GM23248 (cell line): ENCODE data around the gene GPSM1. TPM values are rescaled to one million over a fixed set of nuclear protein-coding genes. Genes with fewer than 3 reads are reported as not detected.

Experiments used
- DNase-seq: peaks from one replicate; pipeline ENCODE4 v3.0.0-alpha.2; 2015
- H2AFZ ChIP-seq: fragments of 200-600 bp; sonication (generic); 2 replicates; pipeline ENCODE4 v1.6.1; 2016; ENCODE audit warnings: antibody characterized with exemption
- H3F3A ChIP-seq: fragments of 200-600 bp; sonication (generic); 2 replicates; pipeline ENCODE4 v1.6.1; 2016; ENCODE audit warnings: mild to moderate bottlenecking, antibody characterized with exemption, mixed run types; ENCODE audit not compliant: insufficient read depth
- H3K27ac ChIP-seq: fragments of 200-600 bp; sonication (generic); 2 replicates; pipeline ENCODE4 v1.5.1; 2016; ENCODE audit warnings: mild to moderate bottlenecking
- H3K27me3 ChIP-seq: fragments of 200-600 bp; sonication (generic); replicated peaks from 2 replicates; pipeline ENCODE4 v1.6.1; 2016; ENCODE audit warnings: mild to moderate bottlenecking; ENCODE audit not compliant: insufficient read depth
- H3K36me3 ChIP-seq: fragments of 200-600 bp; sonication (generic); 2 replicates; pipeline ENCODE4 v1.6.1; 2016; ENCODE audit warnings: low read depth, mild to moderate bottlenecking
- H3K4me1 ChIP-seq: fragments of 200-600 bp; sonication (generic); 2 replicates; pipeline ENCODE4 v1.6.1; 2016; ENCODE audit warnings: mild to moderate bottlenecking; ENCODE audit not compliant: insufficient read depth
- H3K4me2 ChIP-seq: fragments of 200-600 bp; sonication (generic); one replicate; pipeline ENCODE4 v1.6.1; 2016; ENCODE audit warnings: mild to moderate bottlenecking; ENCODE audit not compliant: unreplicated experiment
- H3K4me3 ChIP-seq: fragments of 200-600 bp; sonication (generic); 2 replicates; pipeline ENCODE4 v1.5.1; 2016; ENCODE audit warnings: mild to moderate bottlenecking
- H3K79me2 ChIP-seq: fragments of 200-600 bp; sonication (generic); 2 replicates; pipeline ENCODE4 v1.6.1; 2016; ENCODE audit warnings: mild to moderate bottlenecking; ENCODE audit not compliant: insufficient read depth
- H3K9ac ChIP-seq: fragments of 200-600 bp; sonication (generic); 2 replicates; pipeline ENCODE4 v1.6.1; 2016; ENCODE audit warnings: mild to moderate bottlenecking
- H3K9me2 ChIP-seq: fragments of 200-600 bp; sonication (generic); 2 replicates; pipeline ENCODE4 v1.6.1; 2016; ENCODE audit warnings: mixed run types, mild to moderate bottlenecking, moderate library complexity; ENCODE audit not compliant: insufficient read depth
- H3K9me3 ChIP-seq: fragments of 200-600 bp; sonication (generic); one replicate; pipeline ENCODE4 v1.6.1; 2017; ENCODE audit warnings: low read depth
- H4K20me1 ChIP-seq: fragments of 200-600 bp; sonication (generic); 2 replicates; pipeline ENCODE4 v1.6.0; 2016; ENCODE audit not compliant: insufficient read depth
- EZH2 ChIP-seq: fragments of 200-600 bp; sonication (generic); IDR thresholded peaks from 2 replicates; pipeline ENCODE4 v1.6.1; 2018; ENCODE audit warnings: antibody characterized with exemption, mild to moderate bottlenecking; ENCODE audit not compliant: insufficient read depth, poor library complexity, severe bottlenecking
- EZH2phosphoT487 ChIP-seq: fragments of 200-600 bp; sonication (generic); IDR thresholded peaks from 2 replicates; pipeline ENCODE4 v1.6.1; 2018; ENCODE audit warnings: antibody characterized with exemption, moderate library complexity, mild to moderate bottlenecking, low read depth; ENCODE audit not compliant: insufficient read depth
- WGBS, 2 experiments: methylation state at CpG; one replicate each; pipeline ENCODE4 v1.1.6; 2015 to 2017; ENCODE audit warnings: low lambda C conversion rate in 2 of 2, low coverage in 1 of 2; ENCODE audit errors: missing lambda C conversion rate in 2 of 2; 5-methylcytosine and 5-hydroxymethylcytosine counted together
- in situ Hi-C: fragments of 300-500 bp; cut with MboI; formaldehyde crosslinking; loops from 2 replicates; pipeline ENCODE4 v1.15.0; 2020
- polyA plus RNA-seq: library from polyadenylated mRNA; unstranded; fragments of >200 nt; fragmentation: Nextera tagmentation; extraction: Ambion mirVana; gene quantifications from 2 replicates; pipeline ENCODE4 v1.2.1, GENCODE V29; 2016
- total RNA-seq: library from RNA; depleted of rRNA; stranded (reverse); fragments of >200 nt; shearing (Covaris generic); gene quantifications from 2 replicates; pipeline ENCODE4 v1.2.3, GENCODE V29; 2014

GPSM1 gene
- total and polyA plus RNA-seq, 2 experiments from 2014 or later = 13.7 to 57.1 TPM

GRCh38 chr9:136371533-136371880, 44.2 kb downstream of the GPSM1 start:
- H3K36me3 ChIP-seq = no peaks in the 10 kb centered on the region
- no peak overlapping the region for H3K4me2 ChIP-seq
- H3K27ac ChIP-seq = no peak overlapping the region
- no peak for TF ChIP-seq EZH2phosphoT487
- in situ Hi-C loops = no loop called here
- H3K79me2 ChIP-seq = no peaks in the 10 kb centered on the region
- H2AFZ ChIP-seq = no peak overlapping the region
- DNase-seq = no peak
- no peaks in the 10 kb centered on the region for H4K20me1 ChIP-seq
- no peak overlapping the region for H3K4me3 ChIP-seq
- H3K9ac ChIP-seq = no peak overlapping the region
- H3K9me3 ChIP-seq = no peaks in the 10 kb centered on the region
- WGBS, 2 experiments = 90 to 93% methylated on average over 12 to 13 of the region's 13 CpGs
- H3K4me1 ChIP-seq = peaks cover 11% of the 10 kb centered on the region; the same call in 1 of the 2 replicates
- no peaks in the 10 kb centered on the region for H3K27me3 ChIP-seq
- H3F3A ChIP-seq = no peaks in the 10 kb centered on the region
- no peaks in the 10 kb centered on the region for H3K9me2 ChIP-seq

- no peaks in the 10 kb centered on the region for H3K9me2 ChIP-seq
- H2AFZ ChIP-seq = peak overlapping the region; percentile 78
- H3K36me3 ChIP-seq = no peaks in the 10 kb centered on the region
- no peak for TF ChIP-seq EZH2phosphoT487
- no peak for TF ChIP-seq EZH2
- H3F3A ChIP-seq = no peaks in the 10 kb centered on the region
- WGBS, 2 experiments = 89 to 94% methylated on average over 19 to 21 of the region's 21 CpGs
- no peaks in the 10 kb centered on the region for H3K79me2 ChIP-seq
- H3K27ac ChIP-seq = no peak overlapping the region
- peaks cover 11% of the 10 kb centered on the region; the same call in 1 of the 2 replicates for H3K4me1 ChIP-seq
- DNase-seq = no peak
- in situ Hi-C loops = no loop called here
- no peaks in the 10 kb centered on the region for H3K27me3 ChIP-seq
- no peaks in the 10 kb centered on the region for H4K20me1 ChIP-seq
- peak overlapping the region; percentile 31; the same call in 1 of the 2 replicates for H3K9ac ChIP-seq
- H3K4me2 ChIP-seq = no peak overlapping the region
- H3K4me3 ChIP-seq = no peak overlapping the region
- H3K9me3 ChIP-seq = no peaks in the 10 kb centered on the region
These were observed 44.7 kb downstream of the GPSM1 start for GRCh38 chr9:136372006-136372405.

DNA sequence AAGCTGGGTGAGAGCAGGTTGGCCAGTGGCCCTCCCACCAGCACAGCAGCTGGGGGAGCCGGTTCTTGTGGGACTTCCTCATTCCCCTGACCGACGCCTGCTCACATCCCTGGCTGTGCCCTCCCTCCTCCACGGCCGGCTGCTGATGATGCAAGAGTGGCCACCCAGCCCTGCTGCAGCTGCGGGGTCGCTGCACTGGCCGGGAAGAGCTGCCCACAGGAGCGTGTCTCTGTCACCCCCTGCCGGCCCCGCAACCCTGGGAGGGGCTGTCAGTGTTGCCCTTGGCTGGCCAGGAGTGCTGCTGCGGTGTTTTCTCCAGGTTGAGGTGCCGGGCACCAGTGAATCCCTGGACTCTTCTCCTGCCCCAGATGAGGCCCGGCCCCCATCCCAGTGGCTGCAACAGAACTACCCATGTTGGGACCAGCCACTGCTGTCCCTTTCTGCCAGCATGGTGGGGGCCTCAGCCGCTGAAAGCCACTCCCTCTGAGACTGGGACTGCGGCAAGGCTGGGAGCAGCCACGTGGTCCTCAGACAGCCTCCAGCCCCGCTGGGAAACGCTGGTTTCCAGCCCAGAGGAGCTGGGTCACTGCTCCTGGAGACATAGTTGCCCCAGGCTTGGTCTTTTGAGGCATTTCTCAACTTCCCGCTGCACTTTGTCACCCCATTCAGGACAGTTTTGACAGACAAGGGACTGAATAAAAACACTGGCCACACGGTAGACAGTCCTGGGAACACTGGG, 45.4 kb downstream of the GPSM1 start:
- no peaks in the 10 kb centered on the region for H3K27me3 ChIP-seq
- H3K79me2 ChIP-seq = no peaks in the 10 kb centered on the region
- no peaks in the 10 kb centered on the region for H4K20me1 ChIP-seq
- TF ChIP-seq EZH2phosphoT487 (no peak), EZH2 (no peak)
- no peaks in the 10 kb centered on the region for H3K9me3 ChIP-seq
- no peak overlapping the region for H3K4me3 ChIP-seq
- H3K9me2 ChIP-seq = no peaks in the 10 kb centered on the region
- no peaks in the 10 kb centered on the region for H3K36me3 ChIP-seq
- DNase-seq = peak; percentile 74
- WGBS, 2 experiments = 22 to 24% methylated on average over 19 to 21 of the region's 21 CpGs
- 0 out of 2 replicates have a peak overlapping the region, but pooled peaks have one; percentile 2 for H3K27ac ChIP-seq
- peak overlapping the region; percentile 1 for H3K4me2 ChIP-seq
- H3K9ac ChIP-seq = peak overlapping the region; percentile 31; the same call in 1 of the 2 replicates
- H3F3A ChIP-seq = no peaks in the 10 kb centered on the region
- H3K4me1 ChIP-seq = peaks cover 11% of the 10 kb centered on the region; the same call in 1 of the 2 replicates
- in situ Hi-C loops = no loop called here
- peak overlapping the region; percentile 78 for H2AFZ ChIP-seq

DNA sequence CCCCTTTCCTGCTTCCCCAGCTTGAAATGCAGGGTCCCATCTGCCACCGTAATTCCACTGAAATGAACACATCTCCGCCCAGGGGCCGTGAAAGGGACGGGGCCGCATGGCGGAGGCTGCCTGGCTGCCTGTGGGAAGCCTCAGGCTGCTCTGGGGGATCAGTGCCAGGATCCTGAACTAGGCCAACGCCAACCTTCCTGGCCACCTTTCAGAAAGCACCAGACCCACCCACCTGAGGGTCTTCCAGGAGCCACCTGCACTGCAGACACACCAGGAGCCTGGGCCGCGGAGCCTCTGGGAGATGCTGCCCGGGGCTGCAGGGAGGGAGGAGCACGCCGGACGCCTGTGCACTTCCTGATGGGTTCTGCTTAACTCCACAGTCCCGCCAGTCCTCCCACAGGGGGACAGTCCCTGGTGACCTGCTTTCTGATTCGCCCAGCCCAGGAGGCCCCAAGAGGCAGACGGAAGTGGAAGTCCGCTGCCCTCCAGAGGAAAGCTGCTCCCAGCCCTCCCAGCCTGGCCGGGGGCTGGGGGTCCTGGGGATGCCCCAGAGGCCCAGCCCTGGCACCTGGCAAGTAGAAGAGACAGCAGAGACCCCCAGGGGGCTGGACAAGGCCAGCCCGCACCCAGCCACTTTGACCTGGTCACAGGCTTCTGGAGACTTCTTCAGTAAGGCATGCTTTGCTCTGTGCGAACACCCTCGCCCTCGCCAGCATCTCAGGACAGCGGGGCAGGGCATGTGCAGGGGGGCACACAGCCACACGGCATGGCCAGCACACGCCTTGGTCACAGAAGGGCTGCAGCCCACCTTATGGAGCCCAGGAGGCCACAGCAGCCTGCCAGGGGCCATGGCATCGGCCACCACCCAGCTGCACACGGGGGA, 46.2 kb downstream of the GPSM1 start, which contains the start of gene CARD9:
CARD9 (minus strand) TSS at position 370 of the 883 bp plus-strand sequence. CDS start 1,591 bp downstream, outside the sequence.
- H3K9ac ChIP-seq = peak within 1 kb of the TSS; percentile 31; the same call in 1 of the 2 replicates
- in situ Hi-C loops = no loop called here
- H3K4me2 ChIP-seq = peak within 1 kb of the TSS; percentile 1
- no peaks in the 10 kb centered on the region for H3K27me3 ChIP-seq
- no peak within 1 kb of the TSS for H3K4me3 ChIP-seq
- H3K79me2 ChIP-seq = no peaks in the 10 kb centered on the region
- H2AFZ ChIP-seq = peak within 1 kb of the TSS; percentile 78
- DNase-seq = no peak
- no peaks in the 10 kb centered on the region for H3K36me3 ChIP-seq
- H3K9me3 ChIP-seq = no peaks in the 10 kb centered on the region
- H3K4me1 ChIP-seq = peaks cover 11% of the 10 kb centered on the region; the same call in 1 of the 2 replicates
- H3K27ac ChIP-seq = 0 out of 2 replicates have a peak within 1 kb of the TSS, but pooled peaks have one; percentile 2
- H3F3A ChIP-seq = no peaks in the 10 kb centered on the region
- H3K9me2 ChIP-seq = no peaks in the 10 kb centered on the region
- WGBS, 2 experiments = 71 to 76% methylated on average over 27 of the region's 27 CpGs
- TF ChIP-seq EZH2 (no peak), EZH2phosphoT487 (no peak)
- H4K20me1 ChIP-seq = no peaks in the 10 kb centered on the region
